ENCODE results near the gene NR6A1.

NR6A1 gene

GRCh38 chr9:124708074-124708473 lies 63.0 kb downstream of the NR6A1 start:
- DNase-seq (ENCODE audit: low read depth, low spot score): no peak

GRCh38 chr9:124707666-124708065 lies 63.4 kb downstream of the NR6A1 start:
- no peaks in the 10 kb centered on the region for H3K9me3 ChIP-seq (ENCODE audit: low read depth, low read length)
- TF ChIP-seq POLR2AphosphoS5 (IDR thresholded peaks at IDR 0.05; ENCODE audit: borderline replicate concordance, low read depth, low read length) (no peak), EZH2 (IDR thresholded peaks at IDR 0.05) (no peak), FOXP2 (optimal IDR thresholded peaks at IDR 0.05; ENCODE audit: control extremely low read depth, extremely low read length, insufficient read depth) (no peak)
- H3K9ac ChIP-seq (ENCODE audit: insufficient read length): no peak overlapping the region
- no peak overlapping the region for H3K27ac ChIP-seq
- peaks cover 11% of the 10 kb centered on the region; the same call in 1 of the 2 replicates for H3K36me3 ChIP-seq (ENCODE audit: insufficient read depth, low read length)
- no peak overlapping the region for H3K4me3 ChIP-seq
- no peak for DNase-seq (ENCODE audit: low read depth, low spot score)

More at GRCh38 chr9:124708074-124708473, 63.0 kb downstream of the NR6A1 start:
- Histone ChIP-seq H3K36me3 (ENCODE audit: insufficient read depth, low read length) (peaks cover 11% of the 10 kb centered on the region; the same call in 1 of the 2 replicates), H3K4me3 (no peak overlapping the region), H3K27ac (no peak overlapping the region), H3K9me3 (ENCODE audit: low read depth, low read length) (no peaks in the 10 kb centered on the region), H3K9ac (ENCODE audit: insufficient read length) (no peak overlapping the region)
- TF ChIP-seq POLR2AphosphoS5 (IDR thresholded peaks at IDR 0.05; ENCODE audit: borderline replicate concordance, low read depth, low read length) (no peak), EZH2 (IDR thresholded peaks at IDR 0.05) (no peak), FOXP2 (optimal IDR thresholded peaks at IDR 0.05; ENCODE audit: control extremely low read depth, extremely low read length, insufficient read depth) (no peak)

GRCh38 chr9:124706685-124707084 lies 64.4 kb downstream of the NR6A1 start:
- Histone ChIP-seq H3K27ac (no peak overlapping the region), H3K4me3 (no peak overlapping the region), H3K9me3 (ENCODE audit: low read depth, low read length) (no peaks in the 10 kb centered on the region), H3K36me3 (ENCODE audit: insufficient read depth, low read length) (peaks cover 15% of the 10 kb centered on the region; the same call in 1 of the 2 replicates), H3K9ac (ENCODE audit: insufficient read length) (no peak overlapping the region)
- TF ChIP-seq EZH2 (IDR thresholded peaks at IDR 0.05) (no peak), FOXP2 (optimal IDR thresholded peaks at IDR 0.05; ENCODE audit: control extremely low read depth, extremely low read length, insufficient read depth) (no peak), POLR2AphosphoS5 (IDR thresholded peaks at IDR 0.05; ENCODE audit: borderline replicate concordance, low read depth, low read length) (no peak)
- no peak for DNase-seq (ENCODE audit: low read depth, low spot score)

GRCh38 chr9:124699575-124699974 lies 71.5 kb downstream of the NR6A1 start:
- TF ChIP-seq EZH2 (IDR thresholded peaks at IDR 0.05) (no peak), FOXP2 (optimal IDR thresholded peaks at IDR 0.05; ENCODE audit: control extremely low read depth, extremely low read length, insufficient read depth) (no peak), POLR2AphosphoS5 (IDR thresholded peaks at IDR 0.05; ENCODE audit: borderline replicate concordance, low read depth, low read length) (no peak)
- Histone ChIP-seq H3K27ac (no peak overlapping the region), H3K9ac (ENCODE audit: insufficient read length) (no peak overlapping the region), H3K36me3 (ENCODE audit: insufficient read depth, low read length) (peaks cover 15% of the 10 kb centered on the region; the same call in 1 of the 2 replicates), H3K4me3 (no peak overlapping the region), H3K9me3 (ENCODE audit: low read depth, low read length) (no peaks in the 10 kb centered on the region)
- no peak for DNase-seq (ENCODE audit: low read depth, low spot score)

GRCh38 chr9:124698265-124698664 lies 72.8 kb downstream of the NR6A1 start:
- no peak for DNase-seq (ENCODE audit: low read depth, low spot score)
- H3K9me3 ChIP-seq (ENCODE audit: low read depth, low read length): no peaks in the 10 kb centered on the region
- TF ChIP-seq EZH2 (IDR thresholded peaks at IDR 0.05) (no peak), FOXP2 (optimal IDR thresholded peaks at IDR 0.05; ENCODE audit: control extremely low read depth, extremely low read length, insufficient read depth) (no peak), POLR2AphosphoS5 (IDR thresholded peaks at IDR 0.05; ENCODE audit: borderline replicate concordance, low read depth, low read length) (no peak)
- no peak overlapping the region for H3K9ac ChIP-seq (ENCODE audit: insufficient read length)
- 0 out of 2 replicates have a peak, but pooled peaks cover 5% of the 10 kb centered on the region for H3K36me3 ChIP-seq (ENCODE audit: insufficient read depth, low read length)
- 0 out of 2 replicates have a peak overlapping the region, but pooled peaks have one; percentile 7 for H3K27ac ChIP-seq
- no peak overlapping the region for H3K4me3 ChIP-seq

GRCh38 chr9:124697326-124698200 lies 73.5 kb downstream of the NR6A1 start:
- TF ChIP-seq EZH2 (IDR thresholded peaks at IDR 0.05) (no peak), FOXP2 (optimal IDR thresholded peaks at IDR 0.05; ENCODE audit: control extremely low read depth, extremely low read length, insufficient read depth) (no peak), POLR2AphosphoS5 (IDR thresholded peaks at IDR 0.05; ENCODE audit: borderline replicate concordance, low read depth, low read length) (no peak)
- H3K4me3 ChIP-seq: no peak overlapping the region

GRCh38 chr9:124696101-124696500 lies 75.0 kb downstream of the NR6A1 start:
- Histone ChIP-seq H3K36me3 (ENCODE audit: insufficient read depth, low read length) (no peaks in the 10 kb centered on the region), H3K27ac (peak overlapping the region; percentile 59; the same call in 1 of the 2 replicates), H3K4me3 (no peak overlapping the region), H3K9ac (ENCODE audit: insufficient read length) (no peak overlapping the region), H3K9me3 (ENCODE audit: low read depth, low read length) (no peaks in the 10 kb centered on the region)
- DNase-seq (ENCODE audit: low read depth, low spot score): no peak
- TF ChIP-seq EZH2 (IDR thresholded peaks at IDR 0.05) (no peak), FOXP2 (optimal IDR thresholded peaks at IDR 0.05; ENCODE audit: control extremely low read depth, extremely low read length, insufficient read depth) (no peak), POLR2AphosphoS5 (IDR thresholded peaks at IDR 0.05; ENCODE audit: borderline replicate concordance, low read depth, low read length) (no peak)

More at GRCh38 chr9:124697326-124698200, 73.5 kb downstream of the NR6A1 start:
- Histone ChIP-seq H3K9me3 (ENCODE audit: low read depth, low read length) (no peaks in the 10 kb centered on the region), H3K36me3 (ENCODE audit: insufficient read depth, low read length) (0 out of 2 replicates have a peak, but pooled peaks cover 4% of the 10 kb centered on the region), H3K9ac (ENCODE audit: insufficient read length) (no peak overlapping the region), H3K27ac (0 out of 2 replicates have a peak overlapping the region, but pooled peaks have one; percentile 7)
- DNase-seq (ENCODE audit: low read depth, low spot score): no peak

GRCh38 chr9:124695280-124695890 lies 75.7 kb downstream of the NR6A1 start:
- H3K9ac ChIP-seq (ENCODE audit: insufficient read length): no peak overlapping the region
- no peaks in the 10 kb centered on the region for H3K36me3 ChIP-seq (ENCODE audit: insufficient read depth, low read length)
- H3K27ac ChIP-seq: no peak overlapping the region
- H3K9me3 ChIP-seq (ENCODE audit: low read depth, low read length): no peaks in the 10 kb centered on the region
- no peak for TF ChIP-seq EZH2 (IDR thresholded peaks at IDR 0.05)
- TF ChIP-seq FOXP2 (optimal IDR thresholded peaks at IDR 0.05; ENCODE audit: control extremely low read depth, extremely low read length, insufficient read depth): no peak
- no peak for TF ChIP-seq POLR2AphosphoS5 (IDR thresholded peaks at IDR 0.05; ENCODE audit: borderline replicate concordance, low read depth, low read length)
- no peak overlapping the region for H3K4me3 ChIP-seq
- no peak for DNase-seq (ENCODE audit: low read depth, low spot score)
